Measurements from ENCODE around the gene CEP104.

CEP104 gene

DNA sequence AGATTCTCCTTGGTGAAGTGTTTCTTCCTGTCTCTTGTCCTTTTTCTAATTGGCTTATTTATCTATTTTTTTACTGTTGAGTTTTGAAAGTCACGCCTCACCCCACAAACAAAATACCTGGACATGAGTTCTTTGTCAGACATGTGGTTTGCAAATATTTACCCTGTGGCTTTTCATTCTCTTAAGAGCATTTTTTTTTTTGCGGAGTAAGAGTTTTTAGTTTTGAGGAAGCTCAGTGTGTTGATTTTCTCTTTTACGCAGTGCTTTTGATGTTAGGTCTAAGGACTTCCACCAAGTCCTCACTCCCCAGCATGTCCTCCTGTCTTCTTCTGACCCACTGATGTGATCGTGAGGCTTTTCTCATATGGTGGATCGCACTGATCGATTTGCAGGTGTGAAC lies 7.9 kb upstream of the CEP104 start:
- DNase-seq, result no peak

GRCh38 chr1:3863231-3863935 lies 6.4 kb upstream of the CEP104 start:
- DNase-seq, result no peak

DNA sequence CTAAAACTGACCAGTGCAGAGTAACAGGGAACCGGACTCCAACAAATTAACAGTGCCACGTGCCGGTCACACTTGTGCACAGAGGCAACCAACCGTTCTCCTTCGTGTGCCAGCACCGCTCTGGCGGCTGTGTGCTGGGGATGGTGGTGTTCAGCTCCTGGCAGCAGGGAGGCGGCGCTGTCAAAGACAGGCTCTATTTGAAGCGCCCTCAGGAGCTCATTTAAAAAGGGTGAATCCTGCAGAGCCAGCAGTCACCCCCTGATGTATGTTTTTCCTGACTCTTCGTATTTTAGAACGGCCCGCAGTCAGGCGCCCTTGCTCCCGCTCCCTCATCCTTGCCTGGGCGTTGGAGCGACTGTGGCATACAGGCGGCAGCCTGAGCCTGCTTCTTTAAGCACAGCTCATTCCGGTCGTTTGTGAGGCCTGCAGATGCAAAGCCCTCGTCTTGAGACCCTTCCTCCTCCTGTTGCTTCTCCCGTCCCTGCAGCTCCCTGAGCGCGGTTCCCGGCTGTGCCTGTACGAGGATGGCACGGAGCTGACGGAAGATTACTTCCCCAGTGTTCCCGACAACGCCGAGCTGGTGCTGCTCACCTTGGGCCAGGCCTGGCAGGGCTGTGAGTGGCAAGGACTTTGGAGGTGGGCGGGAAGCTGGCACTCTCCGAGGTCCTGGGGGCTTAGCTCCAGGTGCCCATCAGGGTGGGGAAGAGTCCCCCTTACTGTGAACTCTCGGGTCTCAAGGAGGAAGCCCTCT lies 1.4 kb upstream of the CEP104 start:
- DNase-seq, result no peak

- DNase-seq, result no peak
Measured at GRCh38 chr1:3857791-3858129, 749 bp upstream of the CEP104 start.

GRCh38 chr1:3852711-3853485 lies 4.1 kb downstream of the CEP104 start:
- no peak for DNase-seq

DNA sequence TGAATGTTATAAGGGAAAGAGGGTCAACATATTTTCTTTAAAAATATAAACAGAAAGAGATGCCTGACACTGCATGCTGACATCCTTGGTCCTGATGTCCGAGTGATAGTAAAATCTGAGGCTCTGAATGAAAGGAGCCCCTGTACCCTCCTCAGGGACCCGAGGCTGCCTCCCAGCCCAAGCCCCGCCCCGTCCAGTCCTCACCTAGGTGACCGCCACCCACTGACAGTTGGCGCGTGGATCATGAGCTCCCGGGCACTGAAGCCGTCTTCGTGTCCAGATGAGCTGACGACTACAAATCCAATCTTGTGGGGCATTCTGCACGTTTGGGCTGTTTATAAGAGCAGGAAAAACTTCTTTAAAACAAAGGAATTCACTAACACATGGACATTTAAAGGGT lies 4.9 kb downstream of the CEP104 start:
- DNase-seq, result no peak

- DNase-seq, result no peak
Measured at GRCh38 chr1:3851292-3851691, 5.7 kb downstream of the CEP104 start.

DNA sequence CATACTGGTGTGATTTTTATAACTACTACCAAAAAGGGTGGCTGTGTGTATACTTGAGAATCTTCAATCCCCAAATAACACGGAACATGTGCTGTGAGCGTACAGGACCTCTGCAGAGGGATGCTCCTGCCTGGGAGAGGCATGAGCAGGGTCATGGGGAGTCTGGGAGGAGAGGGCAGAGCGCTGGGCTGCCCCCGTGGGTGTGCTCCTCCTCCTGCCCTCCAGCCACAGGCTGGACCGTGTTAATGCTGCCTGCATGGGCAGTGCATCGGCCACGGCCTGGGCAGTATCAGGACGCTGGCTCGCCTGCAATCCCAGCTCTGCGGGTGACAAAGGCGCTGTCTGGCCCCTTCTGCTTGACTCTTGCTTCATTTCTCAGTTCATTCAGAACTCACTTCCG lies 6.2 kb downstream of the CEP104 start:
- DNase-seq, result no peak

- DNase-seq, result no peak
Measured at GRCh38 chr1:3847081-3847480, 9.9 kb downstream of the CEP104 start.

- DNase-seq, result no peak
Measured at GRCh38 chr1:3846541-3846940, 10.5 kb downstream of the CEP104 start.

- DNase-seq, result no peak
Measured at GRCh38 chr1:3842912-3843311, 14.1 kb downstream of the CEP104 start.

GRCh38 chr1:3841491-3841890 lies 15.5 kb downstream of the CEP104 start:
- DNase-seq, result no peak

GRCh38 chr1:3838788-3839187 lies 18.2 kb downstream of the CEP104 start:
- no peak for DNase-seq

DNA sequence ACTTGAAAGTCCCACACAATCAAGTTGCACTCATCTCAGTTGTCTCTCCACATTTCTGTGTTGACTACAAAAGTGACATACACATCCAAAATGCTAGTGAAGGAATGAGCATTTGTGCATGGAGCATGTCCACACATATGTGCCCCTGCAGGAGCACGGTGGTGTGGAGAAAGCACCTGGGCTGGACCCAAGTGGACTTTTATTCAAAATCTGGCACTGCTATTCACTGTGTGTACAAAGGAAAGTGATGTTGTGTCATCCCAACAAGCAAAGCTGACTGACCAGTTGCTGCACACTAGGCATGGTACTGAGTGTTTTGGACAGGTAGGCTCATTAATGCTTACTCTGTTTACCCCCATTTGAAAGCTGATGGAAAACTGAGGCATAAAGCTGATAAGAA lies 19.3 kb downstream of the CEP104 start:
- DNase-seq, result no peak

DNA sequence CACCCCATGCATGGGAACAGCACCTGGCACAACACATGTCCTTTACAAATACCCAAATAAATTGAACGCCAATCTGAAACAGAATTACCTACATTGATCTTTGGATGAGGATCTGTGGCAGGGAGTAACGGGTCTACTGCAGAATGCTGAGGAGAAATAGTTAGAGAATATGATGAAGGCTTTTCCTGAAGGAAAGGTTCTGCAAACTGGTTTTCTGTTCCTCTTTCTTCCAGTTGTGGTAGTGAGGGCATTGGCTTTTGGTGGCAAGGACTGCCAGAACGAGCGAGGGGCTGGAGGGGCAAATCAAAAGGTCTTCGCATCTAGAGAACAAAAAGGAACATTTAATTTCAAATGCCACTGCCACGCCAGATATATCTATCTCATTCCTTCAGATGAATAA lies 19.8 kb downstream of the CEP104 start:
- no peak for DNase-seq

GRCh38 chr1:3836421-3836820 lies 20.6 kb downstream of the CEP104 start:
- no peak for DNase-seq

DNA sequence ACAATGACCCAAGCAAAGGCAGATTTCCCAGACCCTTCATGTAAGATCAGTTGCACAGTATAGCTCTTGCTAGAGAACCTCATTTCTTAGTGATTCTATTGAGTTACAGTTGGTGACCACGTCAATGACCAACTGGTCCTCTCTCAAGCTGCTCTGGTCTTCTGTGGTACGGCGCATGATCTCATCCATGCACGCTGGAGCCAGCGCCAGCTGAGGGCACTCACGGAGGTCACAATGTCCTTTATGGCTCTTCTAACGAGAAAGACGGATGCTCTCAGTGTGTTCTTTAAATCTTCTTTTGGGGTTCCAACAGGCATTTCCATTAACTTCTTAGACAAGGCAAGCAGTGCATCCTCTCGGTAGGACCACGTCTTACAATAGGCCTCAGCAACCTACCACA lies 22.3 kb downstream of the CEP104 start:
- DNase-seq, result no peak

DNA sequence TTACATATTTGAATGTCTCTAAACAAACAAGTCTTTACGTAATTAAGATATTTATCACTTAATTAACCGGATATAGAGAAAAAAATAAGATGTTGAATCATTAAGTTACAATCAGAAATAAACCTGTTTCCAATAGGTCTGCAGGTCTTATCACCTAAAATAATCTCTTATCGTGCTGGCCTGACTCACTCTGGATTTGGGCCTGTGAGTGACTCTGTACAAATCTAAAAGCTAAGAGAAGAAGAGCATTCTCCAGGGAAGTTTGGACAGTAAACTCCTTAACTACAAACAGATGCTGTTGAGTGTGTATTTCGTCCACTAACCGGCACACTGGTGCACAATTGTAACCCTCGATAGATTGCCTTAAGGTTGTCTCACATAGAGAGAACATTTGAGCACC lies 25.3 kb downstream of the CEP104 start:
- DNase-seq, result no peak

GRCh38 chr1:3828391-3828790 lies 28.6 kb downstream of the CEP104 start:
- DNase-seq, result no peak

DNA sequence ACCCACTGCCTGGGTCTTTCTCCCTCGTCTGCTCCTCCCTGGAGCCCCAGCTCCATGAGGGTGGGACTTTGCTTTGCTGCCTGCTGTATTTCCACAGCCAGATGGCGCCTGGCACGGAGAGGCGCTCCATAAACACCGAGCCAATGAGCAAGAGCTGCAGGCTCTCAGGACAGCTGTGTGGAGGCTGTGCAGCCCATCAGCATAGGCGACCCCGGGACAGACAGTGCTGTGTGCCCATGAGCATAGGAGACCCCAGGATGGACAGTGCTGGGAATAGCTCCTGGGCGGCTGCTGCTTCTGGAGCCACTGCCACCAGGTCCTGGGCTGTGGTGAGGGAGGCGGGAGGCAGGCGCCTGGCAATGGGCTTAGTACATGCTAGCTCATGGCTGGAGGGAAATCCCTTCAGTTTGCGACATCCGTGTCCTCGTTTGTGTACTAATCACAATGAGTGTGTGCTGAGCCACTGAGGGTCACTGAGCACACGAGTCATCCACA lies 29.2 kb downstream of the CEP104 start:
- no peak for DNase-seq

DNA sequence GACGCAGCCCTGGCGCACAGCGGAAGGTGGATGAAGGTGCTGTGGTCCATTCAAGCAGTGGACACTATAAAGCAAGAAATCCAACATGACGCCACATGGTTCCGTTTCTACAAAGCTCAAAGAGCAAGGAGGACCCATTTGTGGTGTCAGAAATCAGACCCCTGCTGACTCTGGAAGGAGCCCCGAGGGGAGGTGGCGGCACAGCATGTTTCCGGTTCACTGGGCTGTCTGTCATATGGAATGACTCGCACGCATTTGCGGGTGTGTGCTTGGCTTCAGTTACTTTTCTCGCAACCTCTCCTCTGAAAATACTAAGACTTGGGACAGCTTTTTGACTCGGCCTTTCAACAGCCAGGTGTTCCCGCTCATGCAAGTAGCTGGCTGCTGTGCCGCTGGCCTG lies 31.7 kb downstream of the CEP104 start:
- DNase-seq, result no peak

GRCh38 chr1:3824650-3825049 lies 32.4 kb downstream of the CEP104 start:
- DNase-seq, result no peak

- DNase-seq, result no peak
Measured at GRCh38 chr1:3822421-3822820, 34.6 kb downstream of the CEP104 start.

DNA sequence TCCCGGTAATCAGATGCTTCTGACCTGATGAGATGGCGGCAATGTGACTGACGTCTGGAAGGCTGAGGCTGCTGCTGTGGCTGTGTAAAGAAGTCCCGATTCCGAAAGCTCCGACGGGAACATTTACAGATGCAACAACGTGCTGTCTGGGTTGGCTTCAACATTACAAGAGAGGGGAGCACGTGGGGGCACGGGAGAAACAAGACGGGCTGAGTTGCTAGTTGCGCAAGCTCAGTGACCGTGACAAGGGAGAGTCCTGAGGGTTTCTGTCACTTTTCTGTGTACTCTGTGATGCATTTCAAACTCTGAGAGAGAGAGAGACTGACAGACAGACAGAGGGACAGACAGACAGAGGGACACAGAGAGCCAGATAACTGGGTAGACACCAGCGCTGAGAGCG lies 35.1 kb downstream of the CEP104 start:
- no peak for DNase-seq

All from activated naive CD4-positive, alpha-beta T cell treated with anti-CD3 and anti-CD28 coated beads, Interleukin-2, amount 50 U/mL, for 16 hours (primary cell).